OCI-LY3 (cell line): ENCODE data around the gene LIPT2.

Experiments used
- CTCF ChIP-seq: fragments of 200-600, 300-600 bp; sonication (generic); IDR thresholded peaks from 2 replicates; pipeline ENCODE4 v1.5.1; 2014; ENCODE audit warnings: antibody characterized with exemption, low read length, low read depth
- EZH2phosphoT487 ChIP-seq: fragments of 200-600 bp; shearing (Covaris generic); IDR thresholded peaks from 2 replicates; pipeline ENCODE4 v1.6.1; 2018; ENCODE audit warnings: antibody characterized with exemption, mixed run types, low read depth

GRCh38 chr11:74519710-74520109 lies 26.2 kb upstream of the LIPT2 start:
- TF ChIP-seq CTCF: no peak
- no peak for TF ChIP-seq EZH2phosphoT487
